Erythroblast (primary cell): ENCODE data around the gene AMHR2.

Experiments
- GATA1 ChIP-seq: IDR thresholded peaks from 2 replicates; pipeline ENCODE4 v1.6.1; 2011; ENCODE audit warnings: low read depth, mild to moderate bottlenecking, control low read depth, low read length, moderate library complexity
- POLR2A ChIP-seq: IDR thresholded peaks from 2 replicates; pipeline ENCODE4 v1.6.1; 2011; ENCODE audit warnings: mild to moderate bottlenecking, low read length

DNA sequence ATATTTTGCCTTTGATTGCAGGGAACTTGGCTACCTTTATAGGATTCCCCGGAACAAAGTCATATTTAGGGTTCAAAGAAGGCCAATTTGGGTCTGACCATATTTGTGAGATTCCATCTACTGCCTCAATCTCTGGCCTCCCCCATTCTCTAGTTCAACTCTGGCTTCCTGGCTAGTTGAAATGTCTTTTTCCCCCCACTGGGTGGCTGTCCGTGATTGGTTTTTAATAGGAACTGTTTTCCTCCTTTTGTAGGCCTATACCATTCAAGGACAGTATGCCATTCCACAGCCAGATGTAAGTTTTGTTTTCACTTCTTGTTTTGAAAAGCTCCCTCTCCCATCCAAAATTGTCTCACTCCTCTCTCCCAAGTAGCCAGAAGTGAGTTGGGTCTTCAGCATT is 42.0 kb downstream of the AMHR2 start:
- TF ChIP-seq POLR2A: no peak
- no peak for TF ChIP-seq GATA1
